ENCODE measurements around the gene CHRM4.

The CHRM4 gene

GRCh38 chr11:46351148-46351547 is 40.4 kb downstream of the CHRM4 start:
- Histone ChIP-seq H4K20me1 (ENCODE audit: insufficient read depth) (no peaks in the 10 kb centered on the region), H3K79me2 (ENCODE audit: insufficient read depth, low read depth) (peaks cover 32% of the 10 kb centered on the region), H3K27me3 (ENCODE audit: insufficient read depth, low read depth) (no peaks in the 10 kb centered on the region; the same call in 1 of the 2 replicates), H3K36me3 (ENCODE audit: insufficient read depth) (no peaks in the 10 kb centered on the region; the same call in 1 of the 2 replicates), H3K27ac (no peak overlapping the region), H3K4me1 (ENCODE audit: low read depth, poor library complexity, severe bottlenecking) (peaks cover 20% of the 10 kb centered on the region), H3K4me3 (IDR thresholded peaks at IDR 0.05; ENCODE audit: insufficient read depth, low read depth, low read length) (no peak overlapping the region), H3K9ac (no peak overlapping the region), H3K4me2 (no peak overlapping the region), H2AFZ (ENCODE audit: low read depth) (no peak overlapping the region)
- no peak for TF ChIP-seq CTCF (conservative IDR thresholded peaks at IDR 0.05; ENCODE audit: low read depth, low read length)

- Histone ChIP-seq H3K36me3 (ENCODE audit: insufficient read depth) (no peaks in the 10 kb centered on the region; the same call in 1 of the 2 replicates), H2AFZ (ENCODE audit: low read depth) (no peak overlapping the region), H3K4me2 (no peak overlapping the region), H3K27ac (no peak overlapping the region), H3K9ac (no peak overlapping the region), H4K20me1 (ENCODE audit: insufficient read depth) (no peaks in the 10 kb centered on the region), H3K4me3 (IDR thresholded peaks at IDR 0.05; ENCODE audit: insufficient read depth, low read depth, low read length) (no peak overlapping the region), H3K4me1 (ENCODE audit: low read depth, poor library complexity, severe bottlenecking) (peaks cover 19% of the 10 kb centered on the region), H3K27me3 (ENCODE audit: insufficient read depth, low read depth) (no peaks in the 10 kb centered on the region; the same call in 1 of the 2 replicates), H3K79me2 (ENCODE audit: insufficient read depth, low read depth) (peaks cover 32% of the 10 kb centered on the region)
- no peak for TF ChIP-seq CTCF (conservative IDR thresholded peaks at IDR 0.05; ENCODE audit: low read depth, low read length)
Observed at GRCh38 chr11:46350695-46351094, 40.9 kb downstream of the CHRM4 start.

GRCh38 chr11:46348566-46349401 is 42.8 kb downstream of the CHRM4 start:
- Histone ChIP-seq H3K27ac (peak overlapping the region; percentile 38), H2AFZ (ENCODE audit: low read depth) (no peak overlapping the region), H3K79me2 (ENCODE audit: insufficient read depth, low read depth) (peaks cover 32% of the 10 kb centered on the region), H3K27me3 (ENCODE audit: insufficient read depth, low read depth) (peaks cover 1% of the 10 kb centered on the region), H3K4me1 (ENCODE audit: low read depth, poor library complexity, severe bottlenecking) (peaks cover 19% of the 10 kb centered on the region), H3K36me3 (ENCODE audit: insufficient read depth) (no peaks in the 10 kb centered on the region; the same call in 1 of the 2 replicates), H3K9ac (peak overlapping the region; percentile 55; the same call in 1 of the 2 replicates), H4K20me1 (ENCODE audit: insufficient read depth) (no peaks in the 10 kb centered on the region), H3K4me3 (IDR thresholded peaks at IDR 0.05; ENCODE audit: insufficient read depth, low read depth, low read length) (no peak overlapping the region), H3K4me2 (peak overlapping the region; percentile 83)
- TF ChIP-seq CTCF (conservative IDR thresholded peaks at IDR 0.05; ENCODE audit: low read depth, low read length), result no peak

GRCh38 chr11:46347637-46348311 is 43.8 kb downstream of the CHRM4 start:
- peaks cover 12% of the 10 kb centered on the region for H3K27me3 ChIP-seq (ENCODE audit: insufficient read depth, low read depth)
- TF ChIP-seq CTCF (conservative IDR thresholded peaks at IDR 0.05; ENCODE audit: low read depth, low read length), result no peak
- no peaks in the 10 kb centered on the region for H4K20me1 ChIP-seq (ENCODE audit: insufficient read depth)
- no peak overlapping the region for H3K4me3 ChIP-seq (IDR thresholded peaks at IDR 0.05; ENCODE audit: insufficient read depth, low read depth, low read length)
- peak overlapping the region; percentile 83 for H3K4me2 ChIP-seq
- H3K79me2 ChIP-seq (ENCODE audit: insufficient read depth, low read depth), result peaks cover 28% of the 10 kb centered on the region
- no peaks in the 10 kb centered on the region; the same call in 1 of the 2 replicates for H3K36me3 ChIP-seq (ENCODE audit: insufficient read depth)
- no peak overlapping the region for H3K27ac ChIP-seq
- peak overlapping the region; percentile 55; the same call in 1 of the 2 replicates for H3K9ac ChIP-seq
- peaks cover 19% of the 10 kb centered on the region for H3K4me1 ChIP-seq (ENCODE audit: low read depth, poor library complexity, severe bottlenecking)
- H2AFZ ChIP-seq (ENCODE audit: low read depth), result peak overlapping the region; percentile 41
